ENCODE data around the gene WARS2.
"Not testable (repeated sequence)": the region's sequence is repeated elsewhere in the genome, so short reads cannot be mapped to it uniquely, and the experiment has no call there.

Gene WARS2

GRCh38 chr1:119136401-119136800 is 4.1 kb downstream of the WARS2 start:
- no peak for DNase-seq

GRCh38 chr1:119133987-119134386 is 6.5 kb downstream of the WARS2 start:
- no peak for DNase-seq

GRCh38 chr1:119132179-119132578 is 8.3 kb downstream of the WARS2 start:
- DNase-seq: no peak

GRCh38 chr1:119125874-119126273 is 14.6 kb downstream of the WARS2 start:
- DNase-seq: no peak

GRCh38 chr1:119124764-119125163 is 15.7 kb downstream of the WARS2 start:
- no peak for DNase-seq

- DNase-seq: not testable (repeated sequence)
Observed at GRCh38 chr1:119121872-119122271, 18.6 kb downstream of the WARS2 start.

- no peak for DNase-seq
Observed at GRCh38 chr1:119116725-119117124, 23.7 kb downstream of the WARS2 start.

GRCh38 chr1:119115736-119116135 is 24.7 kb downstream of the WARS2 start:
- no peak for DNase-seq

GRCh38 chr1:119115311-119115710 is 25.1 kb downstream of the WARS2 start:
- no peak for DNase-seq

GRCh38 chr1:119114786-119115185 is 25.7 kb downstream of the WARS2 start:
- no peak for DNase-seq

GRCh38 chr1:119112791-119113190 is 27.7 kb downstream of the WARS2 start:
- DNase-seq: no peak

GRCh38 chr1:119112244-119112643 is 28.2 kb downstream of the WARS2 start:
- no peak for DNase-seq

- no peak for DNase-seq
Observed at GRCh38 chr1:119108988-119109387, 31.5 kb downstream of the WARS2 start.

GRCh38 chr1:119103764-119104163 is 36.7 kb downstream of the WARS2 start:
- no peak for DNase-seq

- no peak for DNase-seq
Observed at GRCh38 chr1:119102051-119102450, 38.4 kb downstream of the WARS2 start.

- no peak for DNase-seq
Observed at GRCh38 chr1:119101563-119101962, 38.9 kb downstream of the WARS2 start.

- DNase-seq: no peak
Observed at GRCh38 chr1:119099775-119100174, 40.7 kb downstream of the WARS2 start.

- no peak for DNase-seq
Observed at GRCh38 chr1:119097380-119097779, 43.1 kb downstream of the WARS2 start.

- no peak for DNase-seq
Observed at GRCh38 chr1:119093721-119094120, 46.7 kb downstream of the WARS2 start.

GRCh38 chr1:119091618-119092017 is 48.8 kb downstream of the WARS2 start:
- no peak for DNase-seq

GRCh38 chr1:119090250-119090649 is 50.2 kb downstream of the WARS2 start:
- DNase-seq: no peak

GRCh38 chr1:119086830-119087229 is 53.6 kb downstream of the WARS2 start:
- no peak for DNase-seq

- no peak for DNase-seq
Observed at GRCh38 chr1:119084798-119085197, 55.7 kb downstream of the WARS2 start.

GRCh38 chr1:119083980-119084379 is 56.5 kb downstream of the WARS2 start:
- DNase-seq: no peak

- DNase-seq: no peak
Observed at GRCh38 chr1:119083479-119083878, 57.0 kb downstream of the WARS2 start.

- no peak for DNase-seq
Observed at GRCh38 chr1:119081700-119082099, 58.8 kb downstream of the WARS2 start.

Measured in NCI-H2081 treated with DMSO at 0.1 percent for 48 hours (cell line).